AG10803 (cell line): ENCODE data around the gene MFAP3L.
A peak's percentile ranks its signal among the peaks of the same experiment; 100 is the strongest.

Experiments used
- DNase-seq: peaks from one replicate; pipeline ENCODE4 v3.0.0; 2010; ENCODE audit warnings: low read depth
- H3K4me3 ChIP-seq: 2 replicates; pipeline ENCODE4 v1.5.1; 2011; ENCODE audit warnings: mild to moderate bottlenecking, low read length, control low read depth
- TF ChIP-seq, protein P1 (sequence below): conservative IDR thresholded peaks from 2 replicates; pipeline ENCODE4 v1.5.1; 2011; ENCODE audit warnings: mild to moderate bottlenecking, low read length, control low read depth, inconsistent platforms

MFAP3L gene

DNA sequence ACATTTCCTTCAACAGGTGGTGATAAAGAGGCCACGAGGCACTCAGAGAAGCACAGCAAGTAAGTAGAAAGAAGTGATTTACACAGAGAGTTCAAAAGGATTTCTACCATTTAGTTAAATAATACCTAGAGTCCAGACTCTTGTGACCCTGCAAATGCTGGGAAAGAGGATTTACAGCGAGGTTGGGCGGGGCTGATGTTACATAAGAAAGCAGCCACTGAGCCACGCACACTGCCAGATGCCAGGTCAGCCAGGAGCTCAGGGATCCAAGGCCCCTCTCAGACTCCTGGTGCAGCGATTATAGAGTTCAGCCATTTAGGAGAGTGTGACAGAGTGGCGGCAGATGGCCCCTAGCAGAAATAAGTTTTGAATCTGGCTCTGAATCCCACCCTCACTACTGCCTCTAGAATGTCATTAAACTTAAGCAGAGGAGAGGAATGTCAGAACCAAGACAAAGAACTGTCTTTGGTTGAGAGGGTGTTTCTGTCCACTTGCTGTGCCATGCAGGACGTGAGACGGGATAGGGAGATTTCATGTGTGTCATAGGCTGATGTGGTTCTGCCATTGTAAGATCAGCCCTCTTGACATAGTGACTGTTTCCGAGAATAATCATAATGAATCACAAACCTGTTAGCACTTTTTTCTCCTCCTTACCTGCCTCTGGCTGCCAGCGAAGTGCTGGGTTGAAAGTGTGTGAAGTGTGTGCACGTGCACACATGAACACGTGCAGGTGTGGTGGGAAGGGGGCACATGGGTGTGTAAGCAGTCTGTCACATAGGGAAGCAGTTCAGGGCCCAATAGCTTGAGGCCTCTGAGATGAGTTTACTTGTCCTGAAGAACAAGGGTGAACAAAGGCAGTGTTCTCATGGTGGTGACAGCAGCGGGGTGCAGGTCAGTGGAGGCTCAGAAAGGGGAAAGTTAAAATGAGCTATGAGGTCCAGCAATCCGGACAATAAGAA lies 50.1 kb downstream of the MFAP3L start:
- TF ChIP-seq, protein P1, sequence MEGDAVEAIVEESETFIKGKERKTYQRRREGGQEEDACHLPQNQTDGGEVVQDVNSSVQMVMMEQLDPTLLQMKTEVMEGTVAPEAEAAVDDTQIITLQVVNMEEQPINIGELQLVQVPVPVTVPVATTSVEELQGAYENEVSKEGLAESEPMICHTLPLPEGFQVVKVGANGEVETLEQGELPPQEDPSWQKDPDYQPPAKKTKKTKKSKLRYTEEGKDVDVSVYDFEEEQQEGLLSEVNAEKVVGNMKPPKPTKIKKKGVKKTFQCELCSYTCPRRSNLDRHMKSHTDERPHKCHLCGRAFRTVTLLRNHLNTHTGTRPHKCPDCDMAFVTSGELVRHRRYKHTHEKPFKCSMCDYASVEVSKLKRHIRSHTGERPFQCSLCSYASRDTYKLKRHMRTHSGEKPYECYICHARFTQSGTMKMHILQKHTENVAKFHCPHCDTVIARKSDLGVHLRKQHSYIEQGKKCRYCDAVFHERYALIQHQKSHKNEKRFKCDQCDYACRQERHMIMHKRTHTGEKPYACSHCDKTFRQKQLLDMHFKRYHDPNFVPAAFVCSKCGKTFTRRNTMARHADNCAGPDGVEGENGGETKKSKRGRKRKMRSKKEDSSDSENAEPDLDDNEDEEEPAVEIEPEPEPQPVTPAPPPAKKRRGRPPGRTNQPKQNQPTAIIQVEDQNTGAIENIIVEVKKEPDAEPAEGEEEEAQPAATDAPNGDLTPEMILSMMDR = no peak
- DNase-seq = peak; percentile 29
- H3K4me3 ChIP-seq = no peak overlapping the region

DNA sequence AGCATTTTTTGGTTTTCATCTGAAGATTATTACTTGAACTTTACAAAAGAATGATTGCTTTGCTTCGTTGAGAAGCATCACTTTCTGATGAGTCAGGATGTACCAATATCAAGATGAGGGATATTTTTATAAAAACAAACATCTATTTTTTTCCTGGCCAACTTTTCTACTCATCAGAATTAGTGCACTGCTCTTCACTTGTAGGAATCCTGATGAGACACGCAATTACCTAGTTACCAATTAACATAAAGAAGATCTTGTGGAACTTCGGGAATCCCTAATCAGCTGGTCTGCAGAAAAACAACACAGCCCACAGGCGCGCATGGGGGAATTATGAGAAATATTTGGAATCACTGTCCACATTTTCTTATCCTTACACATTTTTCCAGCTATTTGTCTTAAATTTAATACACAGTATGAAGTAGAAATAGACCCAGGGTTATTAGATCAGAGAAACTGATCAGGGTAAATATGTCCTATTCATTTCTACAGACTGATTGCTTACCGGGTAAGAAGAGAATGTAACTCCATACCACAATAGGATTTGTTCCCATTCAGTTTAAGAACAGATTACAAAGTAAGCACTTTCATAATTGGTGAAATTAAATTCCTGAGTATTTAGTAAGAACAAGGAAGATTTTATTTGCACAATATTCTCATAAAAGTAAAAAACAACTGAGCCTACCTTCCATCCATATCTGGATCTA lies 50.9 kb downstream of the MFAP3L start:
- TF ChIP-seq, protein P1 = no peak
- DNase-seq = peak; percentile 51
- no peak overlapping the region for H3K4me3 ChIP-seq

DNA sequence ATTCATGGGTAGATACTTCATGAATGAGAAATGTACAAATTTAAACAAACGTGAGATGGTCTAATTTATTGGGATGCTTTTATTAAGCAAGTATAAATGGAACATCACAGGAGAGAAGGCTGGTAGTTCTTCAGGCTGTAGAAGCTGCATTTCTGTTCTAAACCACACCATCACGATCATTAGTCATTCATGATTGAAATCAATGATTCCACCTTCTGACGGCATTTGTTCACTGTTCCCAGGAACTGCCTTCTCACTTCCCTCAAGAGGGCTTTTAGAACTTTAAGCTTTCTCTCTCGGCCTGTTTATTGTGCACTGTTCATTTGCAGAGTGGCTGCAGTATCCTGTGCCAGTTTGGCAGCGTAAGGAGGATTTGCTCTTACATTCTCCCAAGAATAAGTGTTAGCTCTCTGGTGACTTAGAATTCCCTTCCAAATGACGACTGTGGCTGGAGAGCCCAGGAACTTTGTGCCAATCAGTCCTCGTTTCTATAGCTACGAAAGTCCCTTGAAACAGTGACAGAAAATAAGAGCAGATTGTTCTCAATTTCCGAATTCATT lies 54.7 kb downstream of the MFAP3L start:
- peak; percentile 27 for DNase-seq
- TF ChIP-seq, protein P1 = no peak
- H3K4me3 ChIP-seq = no peak overlapping the region

DNA sequence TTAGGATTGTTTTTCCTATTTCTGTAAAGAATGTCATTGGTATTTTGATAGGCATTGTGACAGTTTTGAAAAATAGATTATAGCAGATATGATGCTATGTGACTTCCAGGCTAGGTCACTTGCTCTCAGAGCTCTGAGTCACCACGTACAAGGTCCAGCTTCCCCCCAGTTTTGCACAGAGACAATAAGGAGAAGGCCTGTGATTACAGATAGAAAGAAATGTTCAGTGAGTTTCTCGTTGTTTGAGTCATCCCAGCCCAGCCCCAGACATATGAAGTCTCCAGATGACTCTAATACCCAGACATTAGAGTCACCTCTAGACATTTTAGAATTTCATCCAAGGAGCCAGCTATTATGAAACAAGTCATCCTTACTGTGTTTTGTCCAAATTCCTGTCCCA lies 57.2 kb downstream of the MFAP3L start:
- no peak overlapping the region for H3K4me3 ChIP-seq
- peak; percentile 93 for DNase-seq
- TF ChIP-seq, protein P1 = no peak

DNA sequence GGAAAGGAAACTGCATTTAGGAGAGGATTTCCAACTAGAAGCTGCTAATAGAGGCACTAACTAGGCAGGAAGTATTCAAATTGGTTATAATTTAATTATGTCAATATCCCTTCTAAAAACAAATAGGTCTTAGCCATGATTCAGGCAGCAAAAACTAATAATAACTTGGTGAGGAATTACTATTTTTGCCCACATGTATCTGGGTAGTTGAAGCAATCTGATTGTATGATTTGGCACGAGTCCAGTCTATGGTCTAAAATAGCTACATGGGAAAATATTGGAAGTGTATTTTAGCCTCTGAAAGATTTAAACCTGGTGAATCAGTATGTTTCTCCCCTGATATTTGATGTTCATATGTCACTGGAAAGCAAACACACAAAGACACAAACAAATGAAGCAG lies 62.2 kb downstream of the MFAP3L start:
- DNase-seq = peak; percentile 15
- H3K4me3 ChIP-seq = no peak overlapping the region
- TF ChIP-seq, protein P1 = no peak

DNA sequence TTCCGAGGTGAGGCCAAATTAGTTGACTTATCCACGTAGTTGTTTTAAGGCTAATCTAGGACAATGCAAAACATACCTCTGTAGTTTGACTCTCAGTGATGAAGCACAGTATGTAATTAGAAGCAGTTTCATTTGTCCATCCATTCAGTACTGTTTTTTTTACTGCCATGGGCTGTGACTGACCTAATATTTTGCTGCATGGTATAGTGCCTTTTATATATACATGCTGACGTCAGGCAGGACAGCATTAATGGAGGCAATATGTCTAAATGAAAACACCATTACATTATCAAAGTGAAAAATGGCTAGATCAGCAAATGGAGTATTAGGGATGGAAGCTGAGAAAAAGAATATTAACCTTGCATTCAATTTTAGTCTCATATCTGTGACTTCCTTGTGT lies 66.9 kb downstream of the MFAP3L start:
- no peak overlapping the region for H3K4me3 ChIP-seq
- TF ChIP-seq, protein P1 = no peak
- no peak for DNase-seq

DNA sequence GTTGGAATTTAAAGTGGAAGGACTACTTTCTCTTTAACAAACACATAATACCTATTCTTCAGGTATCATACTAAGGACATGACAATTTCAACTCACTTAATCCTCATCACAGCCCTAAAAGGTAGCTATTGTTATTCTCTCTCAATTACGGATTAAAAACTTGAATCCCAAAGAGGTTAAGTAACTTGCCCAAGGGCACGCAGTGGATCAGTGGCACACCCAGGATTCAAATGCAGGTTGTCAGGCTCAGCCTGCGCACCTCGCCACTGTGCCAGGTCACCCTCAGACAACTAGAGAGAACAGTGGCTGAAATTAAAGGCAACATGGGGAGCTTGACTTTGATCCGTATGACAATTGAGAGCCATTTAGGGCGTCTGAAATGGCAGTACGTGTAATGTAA lies 67.6 kb downstream of the MFAP3L start:
- no peak overlapping the region for H3K4me3 ChIP-seq
- no peak for DNase-seq
- TF ChIP-seq, protein P1 = no peak
